Astrocyte (in vitro differentiated cells and primary cell): ENCODE measurements around the gene PPP2R2B. TPM values are rescaled to one million over a fixed set of nuclear protein-coding genes. Genes with fewer than 3 reads are reported as not detected.

Experiments used
- DNase-seq: peaks from one replicate; pipeline ENCODE4 v3.0.0-alpha.2; 2010; ENCODE audit warnings: low read depth
- FAIRE-seq: peaks from 2 replicates; lab custom pipeline; 2011; peaks lifted over from hg19 to GRCh38; lab: Jason Lieb, UNC
- H2AFZ ChIP-seq: 2 replicates; pipeline ENCODE4 v1.6.0; 2012; ENCODE audit warnings: low read depth, low read length, inconsistent platforms
- H3K27ac ChIP-seq: 2 replicates; pipeline ENCODE4 v1.5.1; 2011; ENCODE audit warnings: low read depth, low read length, inconsistent platforms
- H3K27me3 ChIP-seq: 2 replicates; pipeline ENCODE4 v1.6.0; 2011; ENCODE audit warnings: low read length, inconsistent platforms; ENCODE audit not compliant: insufficient read depth
- H3K36me3 ChIP-seq: 2 replicates; pipeline ENCODE4 v1.5.1; 2011; ENCODE audit warnings: low read length, inconsistent platforms; ENCODE audit not compliant: insufficient read depth
- H3K4me1 ChIP-seq: 2 replicates; pipeline ENCODE4 v1.5.1; 2011; ENCODE audit warnings: low read length, inconsistent platforms; ENCODE audit not compliant: insufficient read depth
- H3K4me2 ChIP-seq: 2 replicates; pipeline ENCODE4 v1.6.0; 2012; ENCODE audit warnings: low read length, inconsistent platforms
- H3K4me3 ChIP-seq: 2 replicates; pipeline ENCODE4 v1.5.1; 2011; ENCODE audit warnings: low read depth, mild to moderate bottlenecking, low read length, inconsistent platforms; ENCODE audit not compliant: insufficient read depth
- H3K79me2 ChIP-seq: 2 replicates; pipeline ENCODE4 v1.6.0; 2012; ENCODE audit warnings: mild to moderate bottlenecking, low read length, inconsistent platforms; ENCODE audit not compliant: insufficient read depth
- H3K9ac ChIP-seq: 2 replicates; pipeline ENCODE4 v1.6.0; 2012; ENCODE audit warnings: mild to moderate bottlenecking, low read length, inconsistent platforms
- H3K9me3 ChIP-seq: 2 replicates; pipeline ENCODE4 v1.5.1; 2012; ENCODE audit warnings: low read depth, mild to moderate bottlenecking, low read length, inconsistent platforms; ENCODE audit not compliant: insufficient read depth
- H4K20me1 ChIP-seq: 2 replicates; pipeline ENCODE4 v1.6.0; 2012; ENCODE audit warnings: low read length, inconsistent platforms; ENCODE audit not compliant: insufficient read depth
- H3K27ac Mint-ChIP-seq: one replicate; pipeline ENCODE4 v1.8.0; 2021; ENCODE audit warnings: mild to moderate bottlenecking, mixed read lengths; ENCODE audit not compliant: unreplicated experiment
- H3K27me3 Mint-ChIP-seq: one replicate; pipeline ENCODE4 v1.8.0; 2021; ENCODE audit warnings: low read depth, mixed read lengths; ENCODE audit not compliant: unreplicated experiment
- H3K36me3 Mint-ChIP-seq: one replicate; pipeline ENCODE4 v1.8.0; 2021; ENCODE audit warnings: low read depth, mixed read lengths; ENCODE audit not compliant: unreplicated experiment
- H3K4me1 Mint-ChIP-seq: one replicate; pipeline ENCODE4 v1.8.0; 2021; ENCODE audit warnings: low read depth, mixed read lengths; ENCODE audit not compliant: unreplicated experiment
- H3K4me3 Mint-ChIP-seq: one replicate; pipeline ENCODE4 v1.8.0; 2021; ENCODE audit warnings: mild to moderate bottlenecking, moderate library complexity, mixed read lengths; ENCODE audit not compliant: unreplicated experiment
- H3K9me3 Mint-ChIP-seq: one replicate; pipeline ENCODE4 v1.8.0; 2021; ENCODE audit warnings: mild to moderate bottlenecking, mixed read lengths; ENCODE audit not compliant: unreplicated experiment
- EZH2 ChIP-seq: IDR thresholded peaks from 2 replicates; pipeline ENCODE4 v1.6.1; 2012; ENCODE audit warnings: mild to moderate bottlenecking, low read length, inconsistent platforms; ENCODE audit not compliant: insufficient read depth
- total RNA-seq: library from RNA; stranded (reverse); gene quantifications from 2 replicates; pipeline ENCODE4 v1.2.1, GENCODE V29; 2021
- TF ChIP-seq, protein P1 (sequence below): IDR thresholded peaks from 2 replicates; pipeline ENCODE4 v1.5.1; 2011; ENCODE audit warnings: low read depth, mild to moderate bottlenecking, inconsistent platforms, low read length, moderate library complexity; ENCODE audit not compliant: insufficient read depth

Gene PPP2R2B
- total RNA-seq, 1 donor from 2014 or later, result 5.2 TPM

DNA sequence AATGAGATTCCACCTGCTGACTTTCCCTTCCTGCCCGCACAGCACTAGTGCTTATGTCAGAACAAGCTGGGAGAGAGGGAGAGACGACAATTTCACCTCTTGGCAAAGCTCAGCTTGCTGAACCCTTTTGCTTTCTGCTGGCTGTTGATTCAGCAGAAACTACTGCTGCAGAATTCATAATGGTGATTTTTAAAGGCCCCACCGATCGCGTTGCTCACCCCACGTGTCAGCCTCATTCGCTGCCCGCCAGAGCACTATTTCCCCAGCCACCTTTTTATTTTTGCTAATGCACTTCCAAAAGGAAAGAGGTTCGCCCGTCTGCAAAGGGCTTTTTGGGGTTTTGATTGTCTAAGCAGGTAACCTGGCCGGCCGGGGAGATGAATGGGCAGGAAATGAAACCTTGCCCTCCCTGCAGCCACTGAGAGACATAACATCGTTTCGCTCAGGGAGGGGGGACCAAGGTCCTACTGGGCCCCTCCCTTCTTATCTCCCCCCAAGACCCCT lies 1.3 kb downstream of the PPP2R2B start:
- Mint-ChIP-seq H3K27me3 (peaks cover 26% of the 10 kb centered on the region), H3K4me3 (peak overlapping the region; percentile 92), H3K9me3 (no peaks in the 10 kb centered on the region), H3K36me3 (no peaks in the 10 kb centered on the region), H3K4me1 (peaks cover 10% of the 10 kb centered on the region), H3K27ac (peak overlapping the region; percentile 28)
- peak overlapping the region; percentile 77 for H3K4me3 ChIP-seq
- TF ChIP-seq EZH2, result no peak
- TF ChIP-seq, protein P1, sequence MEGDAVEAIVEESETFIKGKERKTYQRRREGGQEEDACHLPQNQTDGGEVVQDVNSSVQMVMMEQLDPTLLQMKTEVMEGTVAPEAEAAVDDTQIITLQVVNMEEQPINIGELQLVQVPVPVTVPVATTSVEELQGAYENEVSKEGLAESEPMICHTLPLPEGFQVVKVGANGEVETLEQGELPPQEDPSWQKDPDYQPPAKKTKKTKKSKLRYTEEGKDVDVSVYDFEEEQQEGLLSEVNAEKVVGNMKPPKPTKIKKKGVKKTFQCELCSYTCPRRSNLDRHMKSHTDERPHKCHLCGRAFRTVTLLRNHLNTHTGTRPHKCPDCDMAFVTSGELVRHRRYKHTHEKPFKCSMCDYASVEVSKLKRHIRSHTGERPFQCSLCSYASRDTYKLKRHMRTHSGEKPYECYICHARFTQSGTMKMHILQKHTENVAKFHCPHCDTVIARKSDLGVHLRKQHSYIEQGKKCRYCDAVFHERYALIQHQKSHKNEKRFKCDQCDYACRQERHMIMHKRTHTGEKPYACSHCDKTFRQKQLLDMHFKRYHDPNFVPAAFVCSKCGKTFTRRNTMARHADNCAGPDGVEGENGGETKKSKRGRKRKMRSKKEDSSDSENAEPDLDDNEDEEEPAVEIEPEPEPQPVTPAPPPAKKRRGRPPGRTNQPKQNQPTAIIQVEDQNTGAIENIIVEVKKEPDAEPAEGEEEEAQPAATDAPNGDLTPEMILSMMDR, result no peak
- H3K9me3 ChIP-seq, result no peaks in the 10 kb centered on the region
- H3K79me2 ChIP-seq, result no peaks in the 10 kb centered on the region
- FAIRE-seq, result no peak
- peak overlapping the region; percentile 94 for H3K4me2 ChIP-seq
- H2AFZ ChIP-seq, result peak overlapping the region; percentile 81
- H3K9ac ChIP-seq, result peak overlapping the region; percentile 65
- peaks cover 8% of the 10 kb centered on the region for H3K27me3 ChIP-seq
- H3K4me1 ChIP-seq, result peaks cover 8% of the 10 kb centered on the region
- H3K36me3 ChIP-seq, result no peaks in the 10 kb centered on the region
- H4K20me1 ChIP-seq, result no peaks in the 10 kb centered on the region
- no peak for DNase-seq
- H3K27ac ChIP-seq, result no peak overlapping the region

DNA sequence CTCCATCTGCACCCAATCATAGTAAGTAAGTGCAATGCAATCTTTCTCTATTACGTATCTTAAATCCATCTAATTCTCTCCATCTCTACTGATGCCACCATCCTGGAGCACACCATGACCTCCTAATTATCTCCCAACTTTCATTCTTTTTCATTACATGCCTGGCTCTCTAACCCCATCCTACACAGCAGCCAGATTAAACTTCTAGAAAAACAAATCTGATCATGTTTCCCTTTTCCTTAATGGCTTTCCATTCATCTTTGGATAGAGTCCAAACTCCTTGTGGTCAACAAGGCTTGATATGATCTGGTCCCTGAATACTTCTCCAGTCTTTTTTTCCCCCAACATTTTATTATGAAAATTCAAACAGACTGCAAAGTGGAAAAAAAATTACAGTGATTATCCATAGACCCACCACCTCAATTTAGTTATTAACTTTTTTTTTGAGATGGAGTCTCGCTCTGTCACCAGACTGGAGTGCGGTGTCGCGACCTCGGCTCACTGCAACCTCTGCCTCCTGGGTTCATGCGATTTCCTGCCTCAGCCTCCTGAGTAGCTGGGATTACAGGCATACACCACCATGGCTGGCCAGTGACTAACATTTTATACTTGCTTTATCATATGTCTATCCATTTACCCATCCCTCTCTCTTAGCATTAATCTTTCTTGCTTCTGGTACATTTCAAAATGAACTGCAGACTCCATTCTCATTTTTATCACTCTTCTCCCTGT lies 5.2 kb downstream of the PPP2R2B start:
- Histone ChIP-seq H3K79me2 (no peaks in the 10 kb centered on the region), H3K4me1 (peaks cover 8% of the 10 kb centered on the region), H4K20me1 (no peaks in the 10 kb centered on the region), H3K27me3 (no peaks in the 10 kb centered on the region), H3K4me2 (no peak overlapping the region), H2AFZ (no peak overlapping the region), H3K36me3 (no peaks in the 10 kb centered on the region), H3K4me3 (no peak overlapping the region), H3K27ac (no peak overlapping the region), H3K9ac (no peak overlapping the region), H3K9me3 (no peaks in the 10 kb centered on the region)
- Mint-ChIP-seq H3K36me3 (no peaks in the 10 kb centered on the region), H3K4me3 (no peak overlapping the region), H3K4me1 (peaks cover 10% of the 10 kb centered on the region), H3K27ac (no peak overlapping the region), H3K27me3 (peaks cover 13% of the 10 kb centered on the region), H3K9me3 (no peaks in the 10 kb centered on the region)
- DNase-seq, result peak; percentile 68
- FAIRE-seq, result no peak
- TF ChIP-seq, protein P1, result no peak
- TF ChIP-seq EZH2, result no peak

DNA sequence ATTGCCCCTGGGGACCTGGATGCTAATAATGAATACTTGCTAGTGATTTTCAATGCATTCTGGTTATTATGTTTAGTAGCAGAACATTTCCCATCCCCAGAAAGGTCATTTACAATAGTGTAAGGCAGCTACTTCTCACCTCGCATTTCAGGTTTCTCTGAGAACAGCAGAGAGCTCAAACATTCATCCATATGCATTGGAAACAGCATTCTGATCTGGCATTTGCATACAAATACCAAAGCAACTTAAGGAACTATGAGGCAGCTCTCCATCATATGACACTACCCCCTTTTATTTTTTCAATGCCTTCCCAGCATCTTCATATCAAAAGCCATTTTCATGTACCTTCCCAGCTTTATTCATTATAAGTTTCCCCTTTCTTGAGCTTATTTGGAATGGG lies 6.4 kb downstream of the PPP2R2B start:
- Histone ChIP-seq H3K36me3 (no peaks in the 10 kb centered on the region), H3K79me2 (no peaks in the 10 kb centered on the region), H3K4me3 (no peak overlapping the region), H3K27me3 (no peaks in the 10 kb centered on the region), H3K9ac (no peak overlapping the region), H4K20me1 (no peaks in the 10 kb centered on the region), H3K9me3 (no peaks in the 10 kb centered on the region), H3K27ac (no peak overlapping the region), H2AFZ (no peak overlapping the region), H3K4me2 (no peak overlapping the region), H3K4me1 (peaks cover 3% of the 10 kb centered on the region)
- H3K36me3 Mint-ChIP-seq, result no peaks in the 10 kb centered on the region
- FAIRE-seq, result no peak
- no peaks in the 10 kb centered on the region for H3K9me3 Mint-ChIP-seq
- TF ChIP-seq, protein P1, result no peak
- no peak for TF ChIP-seq EZH2
- no peak overlapping the region for H3K27ac Mint-ChIP-seq
- peaks cover 12% of the 10 kb centered on the region for H3K27me3 Mint-ChIP-seq
- peaks cover 9% of the 10 kb centered on the region for H3K4me1 Mint-ChIP-seq
- no peak overlapping the region for H3K4me3 Mint-ChIP-seq
- no peak for DNase-seq
